ENCODE data around the gene C1QTNF1.

C1QTNF1 gene

DNA sequence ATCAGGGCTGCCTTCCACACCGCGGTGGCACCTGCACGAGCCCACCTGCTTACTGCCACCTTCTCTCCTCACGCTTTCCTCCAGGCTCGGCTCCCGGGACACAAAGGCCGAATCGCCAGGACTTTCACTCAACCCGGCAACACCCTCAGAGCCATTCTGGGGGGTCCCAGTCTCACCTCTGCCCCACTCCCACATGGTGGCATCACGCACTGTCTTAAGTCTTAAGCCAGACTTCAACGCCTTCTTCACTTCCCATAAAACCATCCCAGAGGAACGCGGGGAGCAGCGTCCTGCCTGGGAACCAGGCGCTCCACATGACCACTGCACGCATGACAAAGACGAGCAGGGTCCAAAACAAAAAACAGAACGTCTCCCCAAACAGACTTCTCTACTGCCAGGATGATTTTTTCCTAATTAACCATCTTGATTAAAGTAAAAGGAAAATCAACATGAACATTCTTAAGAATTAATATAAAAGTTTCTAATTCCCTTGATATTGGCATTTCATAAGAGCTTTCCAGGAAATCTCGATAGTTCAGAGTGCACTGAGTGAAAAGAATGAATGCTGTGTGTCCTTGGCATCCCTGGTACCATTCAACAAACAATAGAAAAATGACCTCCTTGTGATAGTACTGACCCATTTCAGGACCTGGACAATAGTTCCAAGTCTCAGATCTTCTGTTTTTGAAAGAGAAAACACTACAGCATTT, 17.0 kb upstream of the C1QTNF1 start:
- Mint-ChIP-seq H3K36me3 (ENCODE audit: low read depth) (peaks cover 17% of the 10 kb centered on the region), H3K27me3 (ENCODE audit: low read depth) (no peaks in the 10 kb centered on the region), H3K4me3 (peak overlapping the region; percentile 93), H3K27ac (peak overlapping the region; percentile 22), H3K9me3 (no peaks in the 10 kb centered on the region), H3K4me1 (ENCODE audit: low read depth) (peaks cover 36% of the 10 kb centered on the region)
- DNase-seq (ENCODE audit: low spot score): no peak

DNA sequence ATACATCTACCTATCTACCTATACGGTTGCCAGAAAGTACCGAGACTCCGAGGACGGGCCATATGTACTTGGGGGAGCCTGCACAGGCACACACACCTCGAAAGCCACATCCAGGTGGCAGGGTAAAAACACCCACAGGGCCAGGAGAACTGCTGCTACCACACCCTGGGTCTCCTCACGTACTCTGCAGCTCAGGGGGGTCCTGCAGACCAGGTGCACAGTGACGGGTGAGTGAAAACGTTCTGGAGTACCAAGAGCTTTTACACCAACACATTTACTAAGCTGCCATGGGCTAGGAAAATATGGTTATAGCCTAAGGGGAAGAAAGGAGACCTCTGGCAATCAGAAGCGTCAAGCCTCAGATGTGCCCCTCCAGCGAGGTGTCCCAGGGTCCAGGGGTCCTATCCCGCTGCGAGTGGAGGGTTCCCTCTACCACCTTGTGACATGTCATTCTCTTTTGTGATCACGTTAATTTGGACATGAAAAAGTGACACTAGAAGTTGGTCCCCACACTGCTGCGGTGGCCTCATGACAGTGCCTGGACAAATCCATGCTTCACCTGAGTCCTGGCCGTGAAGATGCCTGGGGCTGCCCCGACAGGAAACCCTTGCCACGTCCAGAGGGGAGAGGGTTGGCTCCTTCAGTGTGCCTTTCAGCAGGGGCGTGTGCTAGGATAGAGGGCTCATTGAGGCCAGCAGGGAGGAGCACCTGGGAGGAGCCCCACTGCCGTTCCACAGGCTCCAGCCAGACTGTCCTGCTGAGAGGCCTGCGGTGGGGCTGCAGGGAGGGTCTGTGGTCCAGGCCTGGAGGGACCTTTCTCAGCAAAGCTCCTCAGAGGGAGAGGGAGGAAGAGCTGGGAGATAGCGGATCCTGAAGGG, 16.2 kb upstream of the C1QTNF1 start:
- DNase-seq (ENCODE audit: low spot score): no peak
- H3K4me1 Mint-ChIP-seq (ENCODE audit: low read depth): peaks cover 36% of the 10 kb centered on the region
- no peaks in the 10 kb centered on the region for H3K9me3 Mint-ChIP-seq
- H3K27ac Mint-ChIP-seq: peak overlapping the region; percentile 91
- peaks cover 14% of the 10 kb centered on the region for H3K36me3 Mint-ChIP-seq (ENCODE audit: low read depth)
- no peaks in the 10 kb centered on the region for H3K27me3 Mint-ChIP-seq (ENCODE audit: low read depth)
- H3K4me3 Mint-ChIP-seq: peak overlapping the region; percentile 93

DNA sequence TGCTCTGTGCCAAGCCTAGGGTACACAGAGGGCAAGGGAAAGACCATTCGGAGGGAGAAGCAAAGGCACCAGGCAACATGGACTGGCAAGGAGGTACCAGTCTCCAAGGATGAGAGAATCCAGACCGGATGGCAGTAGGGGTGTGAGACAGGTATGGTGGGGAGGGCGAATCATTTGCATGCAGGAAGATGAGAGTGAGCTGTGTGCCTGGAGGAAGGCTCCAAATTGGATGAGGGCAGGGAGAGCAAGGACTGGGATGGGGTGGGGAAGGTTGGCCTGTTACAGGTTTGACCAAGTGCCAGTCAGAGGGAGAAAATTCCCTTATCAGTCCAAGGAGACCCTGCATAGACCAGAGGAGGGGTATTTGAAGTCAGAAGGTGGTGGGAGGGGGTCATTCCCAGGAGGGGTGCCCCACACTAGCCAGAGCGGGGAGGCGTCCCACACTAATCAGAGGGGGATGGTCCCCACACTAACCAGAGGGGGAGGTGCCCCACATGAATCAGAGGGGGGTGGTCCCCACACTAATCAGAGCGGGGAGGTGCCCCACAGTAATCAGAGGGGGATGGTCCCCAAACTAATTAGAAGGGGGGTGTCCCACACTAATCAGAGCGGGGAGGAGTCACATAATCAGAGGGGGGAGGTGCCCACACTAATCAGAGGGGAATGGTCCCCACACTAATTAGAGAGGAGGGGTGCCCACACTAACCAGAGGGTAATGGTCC, 15.1 kb upstream of the C1QTNF1 start:
- H3K27ac Mint-ChIP-seq: peak overlapping the region; percentile 91
- H3K4me1 Mint-ChIP-seq (ENCODE audit: low read depth): peaks cover 36% of the 10 kb centered on the region
- H3K4me3 Mint-ChIP-seq: peak overlapping the region; percentile 93
- H3K36me3 Mint-ChIP-seq (ENCODE audit: low read depth): peaks cover 14% of the 10 kb centered on the region
- peaks cover 6% of the 10 kb centered on the region for H3K9me3 Mint-ChIP-seq
- H3K27me3 Mint-ChIP-seq (ENCODE audit: low read depth): peaks cover 4% of the 10 kb centered on the region
- DNase-seq (ENCODE audit: low spot score): no peak

DNA sequence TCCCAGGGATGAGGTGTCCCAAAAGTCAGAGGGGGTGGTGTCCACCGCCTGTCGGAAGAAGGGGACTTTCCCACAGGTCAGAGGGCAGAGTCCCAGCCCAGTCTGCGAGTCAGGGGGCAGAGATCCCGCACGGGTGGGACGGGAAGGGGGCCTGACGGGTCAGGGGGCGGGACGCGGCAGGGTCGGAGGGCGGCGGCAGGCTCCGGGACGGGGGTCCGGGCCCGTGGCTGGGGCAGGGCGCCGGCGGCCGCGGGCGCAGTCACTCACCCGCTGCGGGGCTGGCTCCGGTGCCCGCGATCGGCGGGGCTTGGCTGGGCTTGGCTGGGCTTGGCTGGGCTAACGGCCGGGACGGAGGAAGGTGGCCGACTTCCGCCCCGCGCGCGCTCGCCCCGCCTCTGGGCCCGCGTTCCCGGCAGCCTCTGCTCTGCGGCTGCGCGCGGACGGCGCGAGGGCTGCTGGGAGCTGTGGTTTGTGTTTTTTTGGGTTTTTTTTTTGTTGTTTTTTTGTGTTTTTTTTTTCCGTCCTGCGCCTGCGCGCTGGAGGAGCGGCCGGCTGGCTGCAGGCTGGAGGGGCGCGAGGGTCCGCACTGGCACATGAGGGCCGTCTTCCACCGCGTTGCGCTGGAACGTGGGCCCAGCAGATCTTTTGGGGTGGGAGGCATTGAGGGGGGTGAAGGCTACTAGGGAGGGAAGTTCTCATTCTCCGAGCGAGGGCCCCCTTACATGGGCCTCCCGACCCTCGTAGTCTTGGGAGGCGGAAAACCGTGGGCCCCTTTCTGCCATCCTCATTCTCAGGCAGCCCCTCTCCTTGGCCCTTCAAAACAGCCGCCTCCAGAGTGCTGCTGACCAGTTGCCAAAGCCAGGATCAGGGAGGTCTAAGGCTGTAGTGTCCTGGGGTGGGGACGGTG, 14.3 kb upstream of the C1QTNF1 start, which contains the start of gene CANT1:
Gene CANT1 (minus strand): TSS at position 368 of the 907 bp plus-strand sequence. CDS start 12,142 bp downstream, outside the sequence.
- DNase-seq (ENCODE audit: low spot score): peak; percentile 88
- Mint-ChIP-seq H3K4me1 (ENCODE audit: low read depth) (peaks cover 36% of the 10 kb centered on the region), H3K9me3 (peaks cover 11% of the 10 kb centered on the region), H3K4me3 (peak within 1 kb of the TSS; percentile 93), H3K27ac (peak within 1 kb of the TSS; percentile 91), H3K36me3 (ENCODE audit: low read depth) (peaks cover 16% of the 10 kb centered on the region), H3K27me3 (ENCODE audit: low read depth) (peaks cover 8% of the 10 kb centered on the region)

DNA sequence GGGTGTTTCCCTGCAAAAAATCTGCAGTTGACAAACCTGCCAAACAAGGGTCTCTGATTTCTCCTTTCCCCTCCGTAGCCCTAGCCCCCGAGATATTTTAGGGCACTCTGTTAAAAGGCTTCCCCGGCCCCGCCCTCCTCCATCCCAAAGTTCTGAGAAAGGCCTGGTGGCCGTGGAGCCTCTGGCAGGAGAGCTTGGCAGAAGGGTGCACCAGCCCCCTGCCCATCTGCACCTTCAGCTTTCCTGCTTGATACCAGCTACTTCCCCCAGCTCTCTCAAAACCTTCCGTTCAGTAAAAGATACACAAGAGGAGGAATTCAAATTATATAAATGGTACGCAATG, 13.7 kb upstream of the C1QTNF1 start:
- peak overlapping the region; percentile 79 for H3K27ac Mint-ChIP-seq
- peaks cover 33% of the 10 kb centered on the region for H3K4me1 Mint-ChIP-seq (ENCODE audit: low read depth)
- DNase-seq (ENCODE audit: low spot score): no peak
- H3K27me3 Mint-ChIP-seq (ENCODE audit: low read depth): peaks cover 8% of the 10 kb centered on the region
- H3K4me3 Mint-ChIP-seq: peak overlapping the region; percentile 89
- peaks cover 16% of the 10 kb centered on the region for H3K36me3 Mint-ChIP-seq (ENCODE audit: low read depth)
- peaks cover 11% of the 10 kb centered on the region for H3K9me3 Mint-ChIP-seq

DNA sequence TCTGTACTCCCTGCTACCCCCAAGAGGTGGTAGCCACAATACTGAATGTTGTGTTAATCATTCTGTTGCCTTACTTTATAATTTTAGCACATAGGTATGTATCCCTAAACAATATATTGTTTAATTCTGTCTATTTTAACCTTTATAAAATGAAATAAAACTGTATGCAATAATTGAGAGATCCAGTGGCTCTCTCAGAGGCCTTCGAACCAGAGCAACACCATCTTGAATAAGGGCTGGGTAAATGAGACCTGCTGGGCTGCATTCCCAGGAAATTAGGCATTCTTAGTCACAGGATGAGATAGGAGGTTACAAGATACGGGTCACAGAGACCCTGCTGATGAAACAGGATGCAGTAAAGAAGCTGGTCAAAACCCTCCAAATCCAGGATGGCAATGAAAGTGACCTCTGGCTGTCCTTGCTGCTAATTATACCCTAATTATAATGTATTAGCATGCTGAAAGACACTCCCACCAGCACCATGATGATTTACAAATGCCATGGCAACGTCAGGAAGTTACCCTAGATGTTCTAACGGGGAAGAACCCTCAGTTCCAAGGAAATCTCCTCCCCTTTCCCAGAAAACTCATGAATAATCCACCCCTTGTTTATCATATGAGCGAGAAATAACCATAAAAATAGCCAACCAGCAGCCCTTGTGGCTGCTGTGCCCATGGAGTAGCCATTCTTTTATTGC, 12.4 kb upstream of the C1QTNF1 start:
- H3K4me3 Mint-ChIP-seq: no peak overlapping the region

DNA sequence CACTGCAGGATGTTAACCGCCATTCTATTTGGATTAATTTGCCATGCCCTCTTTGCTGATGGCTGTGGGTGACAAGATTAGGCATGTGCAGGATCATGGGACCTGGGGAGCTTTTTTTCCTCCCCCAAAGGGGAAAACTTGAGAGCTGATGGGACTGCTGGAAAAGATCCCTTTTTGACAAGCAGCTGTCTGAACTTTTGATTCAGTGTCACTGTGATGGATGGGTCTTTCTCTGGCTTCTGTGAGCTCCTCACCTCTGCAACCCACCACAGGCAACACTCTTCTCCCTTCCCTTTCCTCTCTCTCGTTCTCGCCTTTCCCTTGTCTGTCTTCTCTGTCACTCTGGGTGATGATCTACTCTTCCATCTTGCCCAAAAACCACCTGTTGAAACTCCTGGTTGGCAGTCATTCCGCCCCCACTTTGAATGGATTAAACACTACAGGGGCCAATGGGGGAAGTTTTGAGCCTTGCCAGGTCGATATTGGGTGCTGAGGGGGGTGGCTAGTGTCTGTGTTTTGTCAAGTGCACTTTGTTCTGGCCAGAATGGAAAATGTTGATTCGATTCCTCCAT, 11.3 kb upstream of the C1QTNF1 start:
- Mint-ChIP-seq H3K27ac (no peak overlapping the region), H3K4me3 (peak overlapping the region; percentile 29)

More for the DNA sequence above, 12.4 kb upstream of the C1QTNF1 start:
- peaks cover 8% of the 10 kb centered on the region for H3K27me3 Mint-ChIP-seq (ENCODE audit: low read depth)
- no peak for DNase-seq (ENCODE audit: low spot score)
- H3K36me3 Mint-ChIP-seq (ENCODE audit: low read depth): peaks cover 16% of the 10 kb centered on the region
- H3K9me3 Mint-ChIP-seq: peaks cover 11% of the 10 kb centered on the region
- no peak overlapping the region for H3K27ac Mint-ChIP-seq
- peaks cover 24% of the 10 kb centered on the region for H3K4me1 Mint-ChIP-seq (ENCODE audit: low read depth)

DNA sequence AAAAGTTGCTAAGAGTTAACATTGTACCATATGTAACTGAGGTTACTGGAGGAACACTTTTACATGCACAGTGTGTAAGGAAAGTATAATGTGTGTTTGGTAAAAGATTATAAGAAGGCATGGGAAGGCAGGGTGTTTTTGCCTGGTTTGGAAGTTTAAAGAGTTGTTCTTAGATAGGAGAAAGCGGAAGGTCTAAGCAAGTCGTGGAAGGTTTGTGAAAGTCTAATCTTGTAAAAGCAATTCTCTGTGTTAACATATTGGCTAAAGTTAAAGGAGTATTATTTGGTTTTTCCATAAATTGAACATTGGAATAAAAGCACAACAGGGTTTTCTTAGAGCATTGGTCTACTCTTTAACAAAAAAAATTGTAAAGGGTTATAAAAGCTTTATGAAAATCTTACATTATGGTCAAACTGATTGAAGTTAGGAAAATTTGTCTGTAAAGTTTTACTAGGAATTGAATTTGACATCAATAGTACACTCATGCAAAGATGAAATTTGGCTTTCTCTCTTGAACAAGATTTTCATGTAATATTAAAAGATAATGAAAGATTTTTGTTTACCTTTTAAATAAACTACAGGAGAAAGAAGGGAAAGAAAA, 9.7 kb upstream of the C1QTNF1 start:
- H3K9me3 Mint-ChIP-seq: peaks cover 11% of the 10 kb centered on the region
- no peak overlapping the region for H3K27ac Mint-ChIP-seq
- H3K27me3 Mint-ChIP-seq (ENCODE audit: low read depth): peaks cover 12% of the 10 kb centered on the region
- no peak for DNase-seq (ENCODE audit: low spot score)
- no peak overlapping the region for H3K4me3 Mint-ChIP-seq
- H3K4me1 Mint-ChIP-seq (ENCODE audit: low read depth): peaks cover 2% of the 10 kb centered on the region
- H3K36me3 Mint-ChIP-seq (ENCODE audit: low read depth): peaks cover 2% of the 10 kb centered on the region

More for the DNA sequence above, 11.3 kb upstream of the C1QTNF1 start:
- H3K9me3 Mint-ChIP-seq: peaks cover 11% of the 10 kb centered on the region
- H3K27me3 Mint-ChIP-seq (ENCODE audit: low read depth): peaks cover 12% of the 10 kb centered on the region
- H3K36me3 Mint-ChIP-seq (ENCODE audit: low read depth): peaks cover 9% of the 10 kb centered on the region
- DNase-seq (ENCODE audit: low spot score): no peak
- peaks cover 15% of the 10 kb centered on the region for H3K4me1 Mint-ChIP-seq (ENCODE audit: low read depth)

DNA sequence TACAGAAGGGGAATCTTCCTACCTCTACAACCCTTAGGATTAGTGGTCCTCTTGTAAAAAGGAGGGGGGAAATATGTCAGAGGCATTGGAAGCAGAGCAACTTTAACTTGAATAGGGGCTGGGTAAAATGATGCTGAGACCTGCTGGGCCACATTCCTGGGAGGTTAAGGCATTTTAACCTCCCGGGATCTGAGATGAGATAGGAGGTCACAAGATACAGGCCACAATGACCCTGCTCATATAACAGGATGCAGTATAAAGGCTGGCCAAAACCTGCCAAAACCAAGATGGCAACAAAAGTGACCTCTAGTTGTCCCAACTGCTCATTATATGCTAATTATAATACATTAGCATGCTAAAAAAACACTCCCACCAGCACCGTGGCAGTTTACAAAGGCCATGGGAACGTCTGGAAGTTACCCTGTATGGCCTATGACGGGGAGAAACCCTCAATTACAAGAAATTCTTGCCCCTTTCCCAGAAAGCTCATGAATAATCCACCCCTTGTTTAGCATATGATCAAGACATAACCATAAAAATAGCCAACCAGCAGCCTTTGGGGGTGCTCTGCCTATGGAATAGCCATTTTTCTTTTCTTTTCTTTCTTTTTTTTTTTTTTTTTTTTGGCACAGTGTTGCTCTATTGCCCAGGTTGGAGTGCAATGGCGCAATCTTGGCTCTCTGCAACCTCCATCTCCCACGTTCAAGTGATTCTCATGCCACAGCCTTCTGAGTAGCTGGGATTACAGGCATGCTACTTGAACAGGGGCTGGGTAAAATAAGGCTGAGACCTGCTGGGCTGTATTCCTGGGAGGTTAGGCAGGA, 6.2 kb upstream of the C1QTNF1 start:
- H3K36me3 Mint-ChIP-seq (ENCODE audit: low read depth): peaks cover 2% of the 10 kb centered on the region

DNA sequence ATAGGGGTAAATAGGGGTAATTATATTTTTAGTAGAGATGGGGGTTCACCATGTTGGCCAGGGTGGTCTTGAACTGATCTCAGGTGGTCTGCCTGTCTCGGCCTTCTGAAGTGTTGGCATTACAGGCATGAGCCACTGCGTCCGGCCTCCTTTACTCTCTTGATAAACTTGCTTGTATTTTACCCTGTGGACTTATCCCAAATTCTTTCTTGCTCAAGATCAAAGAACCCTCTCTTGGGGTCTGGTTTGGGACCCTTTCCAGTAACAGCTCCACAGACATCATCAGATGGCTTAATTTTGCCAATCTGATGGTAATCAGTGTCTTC, 5.6 kb upstream of the C1QTNF1 start:
- Mint-ChIP-seq H3K27me3 (ENCODE audit: low read depth) (peaks cover 36% of the 10 kb centered on the region), H3K27ac (no peak overlapping the region), H3K4me3 (no peak overlapping the region), H3K36me3 (ENCODE audit: low read depth) (peaks cover 2% of the 10 kb centered on the region), H3K9me3 (peaks cover 7% of the 10 kb centered on the region), H3K4me1 (ENCODE audit: low read depth) (no peaks in the 10 kb centered on the region)
- no peak for DNase-seq (ENCODE audit: low spot score)

More for the DNA sequence above, 6.2 kb upstream of the C1QTNF1 start:
- DNase-seq (ENCODE audit: low spot score): no peak
- peaks cover 11% of the 10 kb centered on the region for H3K9me3 Mint-ChIP-seq
- H3K4me3 Mint-ChIP-seq: no peak overlapping the region
- no peak overlapping the region for H3K27ac Mint-ChIP-seq
- H3K27me3 Mint-ChIP-seq (ENCODE audit: low read depth): peaks cover 34% of the 10 kb centered on the region
- H3K4me1 Mint-ChIP-seq (ENCODE audit: low read depth): no peaks in the 10 kb centered on the region

DNA sequence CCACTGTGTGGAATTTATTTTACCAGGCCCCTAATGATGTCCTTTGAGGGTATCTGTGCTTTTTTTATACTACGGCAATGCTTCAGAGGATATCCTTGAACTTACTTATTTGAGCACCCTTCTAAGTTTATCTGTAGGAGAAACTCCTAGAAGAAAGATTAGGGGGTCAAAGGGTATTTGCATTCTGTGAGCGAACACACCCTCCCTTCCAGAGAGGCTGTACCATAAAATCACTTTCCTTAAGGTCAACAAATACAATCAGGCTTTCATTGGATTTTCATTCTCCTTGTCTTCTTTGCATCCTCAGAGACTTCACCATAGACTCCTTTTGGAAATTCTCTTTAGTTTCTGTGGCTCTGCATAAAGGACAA, 4.7 kb upstream of the C1QTNF1 start:
- no peaks in the 10 kb centered on the region for H3K36me3 Mint-ChIP-seq (ENCODE audit: low read depth)
- no peak overlapping the region for H3K4me3 Mint-ChIP-seq
- peaks cover under 1% of the 10 kb centered on the region for H3K9me3 Mint-ChIP-seq
- peaks cover 2% of the 10 kb centered on the region for H3K4me1 Mint-ChIP-seq (ENCODE audit: low read depth)
- no peak for DNase-seq (ENCODE audit: low spot score)
- H3K27ac Mint-ChIP-seq: no peak overlapping the region
- H3K27me3 Mint-ChIP-seq (ENCODE audit: low read depth): peaks cover 39% of the 10 kb centered on the region
